ENCODE data around the gene RPS6KA5.

RPS6KA5 gene

GRCh38 chr14:90936757-90937440 lies 123.5 kb downstream of the RPS6KA5 start:
- Histone ChIP-seq H3K27ac (no peak overlapping the region), H3K36me3 (replicated peaks) (no peaks in the 10 kb centered on the region), H3K4me3 (ENCODE audit: low read depth, low read length) (no peak overlapping the region), H3K27me3 (replicated peaks) (no peaks in the 10 kb centered on the region)
- in situ Hi-C loops (cut with HindIII; ENCODE audit: low pct_ligation_motif_present, low sequenced_read_pairs), result no loop called here
- no peak for DNase-seq
- TF ChIP-seq CTCF (IDR thresholded peaks at IDR 0.05; ENCODE audit: low read depth, low read length, missing control alignments), result no peak

GRCh38 chr14:90924621-90925340 lies 135.7 kb downstream of the RPS6KA5 start:
- no peak for TF ChIP-seq CTCF (IDR thresholded peaks at IDR 0.05; ENCODE audit: low read depth, low read length, missing control alignments)
- no peak for DNase-seq
- H3K36me3 ChIP-seq (replicated peaks), result no peaks in the 10 kb centered on the region
- in situ Hi-C loops (cut with HindIII; ENCODE audit: low pct_ligation_motif_present, low sequenced_read_pairs), result loop anchor here (25.0 kb wide), 1 partner anchor 363 kb away; no protein-coding TSS in a partner anchor
- H3K27ac ChIP-seq, result no peak overlapping the region
- H3K4me3 ChIP-seq (ENCODE audit: low read depth, low read length), result no peak overlapping the region
- H3K27me3 ChIP-seq (replicated peaks), result no peaks in the 10 kb centered on the region

GRCh38 chr14:90922141-90922540 lies 138.3 kb downstream of the RPS6KA5 start:
- no peak for TF ChIP-seq CTCF (IDR thresholded peaks at IDR 0.05; ENCODE audit: low read depth, low read length, missing control alignments)
- H3K4me3 ChIP-seq (ENCODE audit: low read depth, low read length), result no peak overlapping the region
- DNase-seq, result no peak
- H3K27ac ChIP-seq, result no peak overlapping the region
- H3K36me3 ChIP-seq (replicated peaks), result no peaks in the 10 kb centered on the region
- no peaks in the 10 kb centered on the region for H3K27me3 ChIP-seq (replicated peaks)
- in situ Hi-C loops (cut with HindIII; ENCODE audit: low pct_ligation_motif_present, low sequenced_read_pairs), result loop anchor here (25.0 kb wide), 1 partner anchor 365 kb away; no protein-coding TSS in a partner anchor

DNA sequence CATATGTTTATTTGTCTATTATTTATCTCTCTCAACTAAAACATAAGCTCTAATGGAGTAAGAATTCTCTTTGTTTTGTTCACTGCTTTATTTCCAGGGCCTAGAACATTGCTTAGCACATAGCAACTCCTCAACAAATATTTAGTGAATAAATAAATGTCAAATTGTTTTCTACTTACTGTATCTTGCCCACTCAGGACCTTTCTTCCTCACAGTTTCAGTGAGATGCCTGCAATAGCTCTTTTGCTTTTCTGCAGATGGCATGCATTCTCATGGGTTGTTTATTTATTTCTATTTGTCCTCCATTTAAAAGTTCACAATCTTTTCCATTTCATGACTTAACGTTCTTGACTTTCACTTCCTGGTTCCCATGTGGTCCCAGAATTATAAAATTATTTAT lies 149.3 kb downstream of the RPS6KA5 start:
- in situ Hi-C loops (cut with HindIII; ENCODE audit: low pct_ligation_motif_present, low sequenced_read_pairs), result loop anchor here (25.0 kb wide), 1 partner anchor 376 kb away; no protein-coding TSS in a partner anchor
- DNase-seq, result no peak
- H3K27me3 ChIP-seq (replicated peaks), result no peaks in the 10 kb centered on the region
- H3K4me3 ChIP-seq (ENCODE audit: low read depth, low read length), result no peak overlapping the region
- H3K36me3 ChIP-seq (replicated peaks), result no peaks in the 10 kb centered on the region
- no peak overlapping the region for H3K27ac ChIP-seq
- no peak for TF ChIP-seq CTCF (IDR thresholded peaks at IDR 0.05; ENCODE audit: low read depth, low read length, missing control alignments)

DNA sequence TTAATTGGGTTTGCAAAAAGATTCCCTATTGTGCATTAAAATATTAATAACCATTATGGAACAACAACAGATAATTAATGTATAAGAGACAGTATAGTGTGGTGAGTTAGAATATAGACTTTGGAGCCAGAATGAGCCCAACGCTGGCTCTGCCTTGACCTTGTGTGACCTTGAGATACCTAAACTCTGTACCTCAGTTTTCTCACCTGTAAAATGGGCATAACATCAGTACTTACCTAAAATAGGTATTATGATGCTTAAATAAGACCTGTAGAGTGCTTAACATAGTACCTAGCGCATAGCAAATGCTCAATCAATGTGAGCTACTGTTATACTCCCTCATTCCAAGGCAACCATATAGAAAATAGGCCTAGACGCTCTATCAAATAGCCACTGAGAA lies 153.3 kb downstream of the RPS6KA5 start:
- Histone ChIP-seq H3K27ac (no peak overlapping the region), H3K27me3 (replicated peaks) (no peaks in the 10 kb centered on the region), H3K36me3 (replicated peaks) (no peaks in the 10 kb centered on the region), H3K4me3 (ENCODE audit: low read depth, low read length) (no peak overlapping the region)
- no peak for TF ChIP-seq CTCF (IDR thresholded peaks at IDR 0.05; ENCODE audit: low read depth, low read length, missing control alignments)
- in situ Hi-C loops (cut with HindIII; ENCODE audit: low pct_ligation_motif_present, low sequenced_read_pairs), result loop anchor here (25.0 kb wide), 1 partner anchor 380 kb away; no protein-coding TSS in a partner anchor
- no peak for DNase-seq

Measured in brain microvascular endothelial cell (primary cell).